Thyroid gland (tissue), 4 donors: ENCODE data around the gene SPATA25. TPM values are rescaled to one million over a fixed set of nuclear protein-coding genes. Genes with fewer than 3 reads are reported as not detected.
A peak's percentile ranks its signal among the peaks of the same experiment; 100 is the strongest.

Source experiments
- DNase-seq, 2 donors: peaks; one replicate each; pipeline ENCODE4 v3.0.0-alpha.2; 2019
- H3K27ac ChIP-seq, 3 donors: fragments of 200-600 bp; sonication (generic); 1 replicate in 2 of 3; 2 replicates in 1 of 3; pipeline ENCODE4 v1.5.1; 2016 to 2019; ENCODE audit warnings: mild to moderate bottlenecking in 1 of 3, moderate library complexity in 1 of 3
- H3K27me3 ChIP-seq: fragments of 200-600 bp; sonication (generic); one replicate; pipeline ENCODE4 v1.5.1; 2019
- H3K36me3 ChIP-seq, 2 donors: fragments of 200-600 bp; sonication (generic); one replicate each; pipeline ENCODE4 v1.5.1; 2016 to 2019
- H3K4me1 ChIP-seq, 2 donors: fragments of 200-600 bp; sonication (generic); one replicate each; pipeline ENCODE4 v1.5.1; 2017 to 2019
- H3K4me3 ChIP-seq, 3 donors: fragments of 200-600 bp; sonication (generic); replicated peaks in 1 of 3; 1 replicate in 2 of 3; 2 replicates in 1 of 3; pipeline ENCODE4 v1.5.1; 2016; ENCODE audit warnings: mild to moderate bottlenecking in 1 of 3
- H3K9me3 ChIP-seq: fragments of 200-600 bp; sonication (generic); one replicate; pipeline ENCODE4 v1.5.1; 2017
- CTCF ChIP-seq, 6 experiments: fragments of 200-600 bp in 3 of 6; fragments of 450-650 bp in 3 of 6; sonication (generic) in 3 of 6; IDR thresholded peaks; one replicate each; pipeline ENCODE4 v1.5.1; 2016 to 2019; ENCODE audit warnings: antibody characterized with exemption in 6 of 6, mild to moderate bottlenecking in 2 of 6, inconsistent platforms in 1 of 6, moderate library complexity in 1 of 6
- POLR2A ChIP-seq, 2 donors: fragments of 450-650 bp; IDR thresholded peaks; one replicate each; pipeline ENCODE4 v1.6.1; 2017; ENCODE audit warnings: antibody characterized with exemption in 2 of 2, mild to moderate bottlenecking in 2 of 2, moderate library complexity in 1 of 2
- WGBS, 2 donors: methylation state at CpG; one replicate each; pipeline ENCODE4 v1.1.5; 2017; 5-methylcytosine and 5-hydroxymethylcytosine counted together
- intact Hi-C: fragments of 100-400 bp; cut with DNase I; formaldehyde crosslinking; loops from one replicate; pipeline ENCODE4 v1.15.1; 2023
- total RNA-seq, 4 donors: library from RNA; depleted of rRNA; stranded (reverse); fragments of >200 nt; gene quantifications; one replicate each; pipeline ENCODE4 v1.2.3, GENCODE V29; 2016

Gene SPATA25
- total RNA-seq, 4 donors from 2014 or later: 3.0 to 8.8 (median 5.0) TPM; not detected in 1

GRCh38 chr20:45848969-45849582, 38.3 kb downstream of the SPATA25 start:
- Histone ChIP-seq H3K36me3 (peaks cover 13 to 35% of the 10 kb centered on the region in 2 donors), H3K9me3 (no peaks in the 10 kb centered on the region), H3K27me3 (no peaks in the 10 kb centered on the region), H3K4me3 (no peak overlapping the region), H3K4me1 (no peaks in the 10 kb centered on the region), H3K27ac (no peak overlapping the region)
- DNase-seq: no peak
- 95 to 96% methylated on average over 8 of the region's 8 CpGs for WGBS, 2 donors
- intact Hi-C loops: no loop called here
- TF ChIP-seq POLR2A (IDR thresholded peaks at IDR 0.05): no peak
- TF ChIP-seq CTCF (IDR thresholded peaks at IDR 0.05): no peak

DNA sequence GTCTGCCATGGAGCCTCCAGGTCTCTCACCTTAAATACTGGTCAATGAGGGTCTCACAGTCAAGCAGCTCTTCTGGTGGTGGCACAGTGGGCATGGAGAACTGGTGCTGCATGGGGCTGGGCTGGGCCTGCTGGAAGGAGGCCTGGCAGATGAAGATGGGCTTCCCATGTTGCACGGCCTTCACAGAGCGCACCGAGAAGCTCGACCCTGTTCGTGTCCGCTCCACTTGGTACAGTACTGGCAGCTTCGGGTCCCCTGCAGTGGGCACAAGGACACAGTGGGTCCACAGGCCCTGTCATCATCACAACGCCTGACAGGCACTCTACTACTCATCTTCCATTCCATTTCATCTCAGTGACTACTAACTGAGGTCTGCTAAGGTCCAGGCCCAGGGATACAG, 39.0 kb downstream of the SPATA25 start:
- no peak for TF ChIP-seq POLR2A (IDR thresholded peaks at IDR 0.05)
- no peak for TF ChIP-seq CTCF (IDR thresholded peaks at IDR 0.05)
- intact Hi-C loops: no loop called here
- DNase-seq: no peak
- Histone ChIP-seq H3K27me3 (no peaks in the 10 kb centered on the region), H3K4me3 (no peak overlapping the region), H3K36me3 (peaks cover 19 to 42% of the 10 kb centered on the region in 2 donors), H3K4me1 (peaks cover 0 to 6% of the 10 kb centered on the region in 2 donors), H3K27ac (no peak overlapping the region), H3K9me3 (no peaks in the 10 kb centered on the region)
- WGBS, 2 donors: 90 to 98% methylated on average over 8 of the region's 8 CpGs

DNA sequence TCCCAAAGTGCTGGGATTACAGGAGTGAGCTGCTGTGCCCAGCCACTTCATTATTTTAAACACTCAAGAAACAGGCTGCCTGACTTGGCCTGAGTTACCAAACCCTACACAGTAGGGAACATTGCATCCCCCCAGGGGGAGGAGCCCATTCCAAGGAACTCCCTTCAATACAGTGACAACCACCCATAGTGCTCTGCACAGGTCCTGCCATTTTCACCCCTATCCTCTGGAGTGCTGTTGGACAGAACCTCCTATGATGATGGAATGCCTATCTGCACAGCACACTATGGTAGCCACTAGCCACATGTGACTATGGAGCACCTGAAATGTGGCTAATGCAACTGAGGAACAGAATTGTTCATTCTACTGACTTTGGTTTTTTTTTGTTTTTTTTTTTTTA, 42.0 kb downstream of the SPATA25 start:
- Histone ChIP-seq H3K27me3 (no peaks in the 10 kb centered on the region), H3K27ac (no peak overlapping the region), H3K4me1 (peaks cover 15 to 25% of the 10 kb centered on the region in 2 donors), H3K4me3 (no peak overlapping the region), H3K36me3 (peaks cover 31 to 55% of the 10 kb centered on the region in 2 donors), H3K9me3 (no peaks in the 10 kb centered on the region)
- no peak for DNase-seq
- intact Hi-C loops: no loop called here
- no peak for TF ChIP-seq POLR2A (IDR thresholded peaks at IDR 0.05)

GRCh38 chr20:45843506-45843905, 43.9 kb downstream of the SPATA25 start:
- WGBS, 2 donors: 96% methylated on average over 13 to 14 of the region's 14 CpGs
- no peak for DNase-seq
- H3K9me3 ChIP-seq: no peaks in the 10 kb centered on the region
- peaks cover 15 to 25% of the 10 kb centered on the region in 2 donors for H3K4me1 ChIP-seq
- intact Hi-C loops: no loop called here
- peaks cover 34 to 54% of the 10 kb centered on the region in 2 donors for H3K36me3 ChIP-seq
- no peaks in the 10 kb centered on the region for H3K27me3 ChIP-seq
- no peak overlapping the region for H3K4me3 ChIP-seq
- TF ChIP-seq CTCF (IDR thresholded peaks at IDR 0.05): no peak
- no peak for TF ChIP-seq POLR2A (IDR thresholded peaks at IDR 0.05)
- peak overlapping the region in 1 of 3 donors; percentile 59 for H3K27ac ChIP-seq

- intact Hi-C loops: no loop called here
- Histone ChIP-seq H3K27me3 (no peaks in the 10 kb centered on the region), H3K36me3 (peaks cover 34 to 44% of the 10 kb centered on the region in 2 donors), H3K4me1 (peaks cover 15 to 25% of the 10 kb centered on the region in 2 donors), H3K9me3 (no peaks in the 10 kb centered on the region), H3K4me3 (no peak overlapping the region), H3K27ac (peak overlapping the region; percentile 45 to 59 (median 47))
- DNase-seq: peak; percentile 56 to 58
- TF ChIP-seq POLR2A (IDR thresholded peaks at IDR 0.05) (no peak), CTCF (IDR thresholded peaks at IDR 0.05) (peak in 1 of 6 experiments; percentile 19)
- whole genome bisulfite sequencing, 2 donors: 13 to 16% methylated on average over 5 of the region's 5 CpGs
These were observed 45.1 kb downstream of the SPATA25 start for GRCh38 chr20:45842169-45842812.
